GM18498 (cell line): ENCODE data around the gene SLC12A5.

ENCODE experiments used
- ATAC-seq: cut with Tn5 transposase; IDR thresholded peaks from one replicate; pipeline ENCODE4 v1.9.1; 2021; ENCODE audit warnings: mild to moderate bottlenecking, moderate library complexity; ENCODE audit not compliant: unreplicated experiment

Gene SLC12A5

GRCh38 chr20:46101957-46102356 lies 72.9 kb downstream of the SLC12A5 start:
- ATAC-seq, result no peak

- ATAC-seq, result no peak
Observed at GRCh38 chr20:46102940-46103339, 73.9 kb downstream of the SLC12A5 start.

GRCh38 chr20:46104262-46104661 lies 75.2 kb downstream of the SLC12A5 start:
- ATAC-seq, result no peak

- no peak for ATAC-seq
Observed at GRCh38 chr20:46107061-46107460, 78.0 kb downstream of the SLC12A5 start.

GRCh38 chr20:46108435-46108841 lies 79.4 kb downstream of the SLC12A5 start:
- peak; percentile 86 for ATAC-seq

GRCh38 chr20:46108976-46109375 lies 80.0 kb downstream of the SLC12A5 start:
- ATAC-seq, result no peak
